Prostate gland (tissue), 2 donors: Measurements from ENCODE around the gene SNED1.

ENCODE experiments used
- CTCF ChIP-seq, 4 experiments: fragments of 200-600 bp in 2 of 4; fragments of 450-650 bp in 2 of 4; sonication (generic) in 2 of 4; IDR thresholded peaks; 1 replicate in 3 of 4; 2 replicates in 1 of 4; pipeline ENCODE4 v1.5.1; 2016 to 2019; ENCODE audit warnings: antibody characterized with exemption in 4 of 4, mild to moderate bottlenecking in 2 of 4, moderate library complexity in 2 of 4
- POLR2A ChIP-seq: fragments of 450-650 bp; IDR thresholded peaks from one replicate; pipeline ENCODE4 v1.6.1; 2016; ENCODE audit warnings: antibody characterized with exemption, mild to moderate bottlenecking
- POLR2AphosphoS5 ChIP-seq: sonication (generic); formaldehyde crosslinking; IDR thresholded peaks from one replicate; pipeline ENCODE4 v1.6.1; 2017; ENCODE audit warnings: antibody characterized with exemption

- no peak for TF ChIP-seq CTCF (IDR thresholded peaks at IDR 0.05)
- TF ChIP-seq POLR2A: no peak
- TF ChIP-seq POLR2AphosphoS5: no peak
Measured at GRCh38 chr2:241091734-241092445, 93.5 kb downstream of the SNED1 start.
